SK-N-SH (cell line): ENCODE data around the gene SLC4A8. TPM values are rescaled to one million over a fixed set of nuclear protein-coding genes. Genes with fewer than 3 reads are reported as not detected.
"Not testable (repeated sequence)": the region's sequence is repeated elsewhere in the genome, so short reads cannot be mapped to it uniquely, and the experiment has no call there.

Experiments used
- CTCF ChIA-PET: fragments of 300-600, 350-600 bp; formaldehyde crosslinking; extraction: SDS; loops from one replicate; lab custom pipeline; 2021; lab: Yijun Ruan, JAX
- POLR2A ChIA-PET: fragments of 350-600 bp; sonication (Branson Sonifier 250); formaldehyde crosslinking; extraction: SDS; loops from one replicate; lab custom pipeline; 2020; ENCODE audit warnings: antibody characterized with exemption, inconsistent platforms; lab: Yijun Ruan, JAX
- DNase-seq: peaks from one replicate; pipeline ENCODE4 v3.0.0; 2012
- H2AFZ ChIP-seq: fragments of 200-600 bp; sonication (generic); 2 replicates; pipeline ENCODE4 v1.8.1; 2016; ENCODE audit warnings: antibody characterized with exemption, mild to moderate bottlenecking, low read depth
- H3F3A ChIP-seq: fragments of 200-600 bp; sonication (generic); replicated peaks from 2 replicates; pipeline ENCODE3; 2016; ENCODE audit warnings: antibody characterized with exemption, mild to moderate bottlenecking; ENCODE audit not compliant: insufficient read depth
- H3K27ac ChIP-seq, 2 experiments: fragments of 200-500 bp in 1 of 2; fragments of 200-600 bp in 1 of 2; sonication (Bioruptor generic) in 1 of 2; sonication (generic), shearing (Covaris generic) in 1 of 2; 2 replicates each; pipeline versions ENCODE4 v1.5.1 to v1.6.1; 2014 to 2016; ENCODE audit warnings: low read depth in 2 of 2, inconsistent platforms in 1 of 2, low read length in 1 of 2, mild to moderate bottlenecking in 1 of 2, mixed read lengths in 1 of 2
- H3K27me3 ChIP-seq: fragments of 200-600 bp; sonication (generic), shearing (Covaris generic); 2 replicates; pipeline ENCODE4 v1.6.1; 2016; ENCODE audit warnings: mixed run types; ENCODE audit not compliant: insufficient read depth
- H3K36me3 ChIP-seq, 2 experiments: fragments of 200-500 bp in 1 of 2; fragments of 200-600 bp in 1 of 2; sonication (Bioruptor generic) in 1 of 2; sonication (generic) in 1 of 2; replicated peaks in 1 of 2; 2 replicates each; pipeline versions ENCODE3 to v1.5.1; 2014 to 2016; ENCODE audit warnings: low read length in 1 of 2, mild to moderate bottlenecking in 1 of 2; ENCODE audit not compliant: insufficient read depth in 2 of 2, control insufficient read depth in 1 of 2
- H3K4me1 ChIP-seq, 2 experiments: fragments of 200-500 bp in 1 of 2; fragments of 200-600 bp in 1 of 2; sonication (Bioruptor generic) in 1 of 2; sonication (generic), shearing (Covaris generic) in 1 of 2; 2 replicates each; pipeline versions ENCODE4 v1.5.1 to v1.6.1; 2014 to 2016; ENCODE audit warnings: low read depth in 1 of 2, low read length in 1 of 2, mixed run types in 1 of 2; ENCODE audit not compliant: insufficient read depth in 2 of 2, control insufficient read depth in 1 of 2
- H3K4me2 ChIP-seq: fragments of 200-600 bp; sonication (generic), shearing (Covaris generic); 2 replicates; pipeline ENCODE4 v1.6.1; 2017; ENCODE audit warnings: mixed run types
- H3K4me3 ChIP-seq, 2 experiments: fragments of 200-500 bp in 1 of 2; fragments of 200-600 bp in 1 of 2; sonication (Bioruptor generic) in 1 of 2; sonication (generic), shearing (Covaris generic) in 1 of 2; 2 replicates each; pipeline versions ENCODE4 v1.5.1 to v1.8.1; 2014 to 2016; ENCODE audit warnings: low read depth in 2 of 2, inconsistent platforms in 1 of 2, low read length in 1 of 2, mild to moderate bottlenecking in 1 of 2, mixed read lengths in 1 of 2, moderate library complexity in 1 of 2
- H3K79me2 ChIP-seq: fragments of 200-600 bp; sonication (generic); 2 replicates; pipeline ENCODE4 v1.8.1; 2017; ENCODE audit warnings: mild to moderate bottlenecking; ENCODE audit not compliant: insufficient read depth
- H3K9ac ChIP-seq: fragments of 200-600 bp; sonication (generic); 2 replicates; pipeline ENCODE4 v1.6.1; 2017; ENCODE audit warnings: mixed run types
- H3K9me2 ChIP-seq: fragments of 200-600 bp; sonication (generic); 2 replicates; pipeline ENCODE4 v1.6.1; 2017; ENCODE audit warnings: mixed run types
- H3K9me3 ChIP-seq: fragments of 200-600 bp; sonication (generic); 2 replicates; pipeline ENCODE4 v1.6.1; 2017; ENCODE audit warnings: mixed run types, mild to moderate bottlenecking, moderate library complexity
- H4K20me1 ChIP-seq: fragments of 200-600 bp; sonication (generic); 2 replicates; pipeline ENCODE4 v1.6.1; 2017; ENCODE audit warnings: mild to moderate bottlenecking, mixed run types; ENCODE audit not compliant: insufficient read depth
- CHD2 ChIP-seq: fragments of 150-350 bp; IDR thresholded peaks from 2 replicates; pipeline ENCODE4 v1.6.1; 2018; ENCODE audit warnings: low read length; ENCODE audit not compliant: partially characterized antibody
- EP300 ChIP-seq, 2 experiments: IDR thresholded peaks; 2 replicates each; pipeline versions ENCODE4 v1.4.0 to v1.6.1; 2012; ENCODE audit warnings: borderline replicate concordance in 1 of 2, low read depth in 1 of 2, low read length in 1 of 2
- FOXM1 ChIP-seq: IDR thresholded peaks from 2 replicates; pipeline ENCODE4 v1.4.0; 2012; ENCODE audit warnings: low read depth, mild to moderate bottlenecking
- GATA2 ChIP-seq: sonication (generic); formaldehyde crosslinking; IDR thresholded peaks from 2 replicates; pipeline ENCODE4 v1.5.0; 2020; ENCODE audit warnings: mild to moderate bottlenecking, missing genetic modification reagents
- JUND ChIP-seq: IDR thresholded peaks from 2 replicates; pipeline ENCODE4 v1.4.0; 2012
- MAX ChIP-seq: IDR thresholded peaks from 2 replicates; pipeline ENCODE4 v1.4.0; 2012; ENCODE audit warnings: low read depth
- MXI1 ChIP-seq: IDR thresholded peaks from 2 replicates; pipeline ENCODE4 v1.6.1; 2012; ENCODE audit warnings: mild to moderate bottlenecking, low read depth, low read length, improper control_type of control experiment
- NRF1 ChIP-seq: IDR thresholded peaks from 2 replicates; pipeline ENCODE4 v1.6.1; 2012; ENCODE audit warnings: low read depth, mild to moderate bottlenecking, low read length
- RAD21 ChIP-seq: IDR thresholded peaks from 2 replicates; pipeline ENCODE4 v1.6.1; 2012; ENCODE audit warnings: mild to moderate bottlenecking, low read length
- RCOR1 ChIP-seq: fragments of 150-350 bp; IDR thresholded peaks from 2 replicates; pipeline ENCODE4 v1.6.1; 2017; ENCODE audit warnings: antibody characterized with exemption, low read length
- REST ChIP-seq: IDR thresholded peaks from 2 replicates; pipeline ENCODE4 v1.6.1; 2012; ENCODE audit warnings: mild to moderate bottlenecking, low read depth, low read length, moderate library complexity
- RFX5 ChIP-seq: IDR thresholded peaks from 2 replicates; pipeline ENCODE4 v1.6.1; 2012; ENCODE audit warnings: mild to moderate bottlenecking, improper control_type of control experiment, low read length
- RXRA ChIP-seq: IDR thresholded peaks from 2 replicates; pipeline ENCODE4 v1.4.0; 2012; ENCODE audit warnings: low read depth, mild to moderate bottlenecking, borderline replicate concordance
- TCF12 ChIP-seq: IDR thresholded peaks from 2 replicates; pipeline ENCODE4 v1.4.0; 2012
- YY1 ChIP-seq: IDR thresholded peaks from 2 replicates; pipeline ENCODE4 v1.4.0; 2012; ENCODE audit warnings: low read depth, mild to moderate bottlenecking
- WGBS: methylation state at CpG from one replicate; pipeline ENCODE4 v1.1.6; 2017; ENCODE audit warnings: low lambda C conversion rate; 5-methylcytosine and 5-hydroxymethylcytosine counted together
- polyA plus RNA-seq, 3 experiments: library from polyadenylated mRNA; depleted of rRNA; stranded (reverse); fragments of >200 nt; gene quantifications; 2 replicates each; pipeline ENCODE4 v1.2.3, GENCODE V29; 2012

The SLC4A8 gene
- polyA plus RNA-seq, 1 of the 3 experiments (the other 2 are of a cell fraction) = 5.2 TPM

GRCh38 chr12:51512438-51512837, 87.8 kb downstream of the SLC4A8 start:
- TF ChIP-seq RCOR1 = no peak
- TF ChIP-seq RXRA = no peak
- no peak for TF ChIP-seq RAD21
- no peak for TF ChIP-seq JUND
- no peak for TF ChIP-seq TCF12
- TF ChIP-seq EP300 (IDR thresholded peaks at IDR 0.05; ENCODE audit: borderline replicate concordance in 1 of 2, low read depth in 1 of 2, low read length in 1 of 2) = no peak
- no peak for TF ChIP-seq RFX5
- TF ChIP-seq CHD2 = no peak
- no peak for TF ChIP-seq GATA2
- no peak for TF ChIP-seq YY1
- no peak for TF ChIP-seq FOXM1
- TF ChIP-seq REST = no peak
- no peak for TF ChIP-seq MAX
- no peak for TF ChIP-seq NRF1
- no peak for TF ChIP-seq MXI1
- TF ChIP-seq, all 33 proteins: peak for 0
- WGBS = 76% methylated on average over 2 of the region's 2 CpGs
- H4K20me1 ChIP-seq = no peaks in the 10 kb centered on the region

GRCh38 chr12:51515037-51515436, 90.4 kb downstream of the SLC4A8 start:
- DNase-seq, H3K36me3 ChIP-seq, H3K4me3 ChIP-seq, H3K4me1 ChIP-seq, H4K20me1 ChIP-seq, H3K27me3 ChIP-seq, H3K27ac ChIP-seq, H3K9ac ChIP-seq, H3F3A ChIP-seq, H3K79me2 ChIP-seq, H2AFZ ChIP-seq, H3K9me3 ChIP-seq, H3K9me2 ChIP-seq, H3K4me2 ChIP-seq, POLR2A ChIA-PET: not testable (repeated sequence)
- WGBS = 75% methylated on average over 4 of the region's 4 CpGs
- CTCF ChIA-PET = interaction anchor here (0.6 kb wide), 1 partner anchor 42 kb away, joined by 3 read pairs; no protein-coding TSS in a partner anchor

More at GRCh38 chr12:51512438-51512837, 87.8 kb downstream of the SLC4A8 start:
- DNase-seq = no peak
- no peak overlapping the region for H3K9ac ChIP-seq
- no peak overlapping the region for H3K27ac ChIP-seq
- no peaks in the 10 kb centered on the region for H3F3A ChIP-seq
- H3K4me3 ChIP-seq = no peak overlapping the region
- no peaks in the 10 kb centered on the region for H3K9me3 ChIP-seq
- H2AFZ ChIP-seq = no peak overlapping the region
- no peaks in the 10 kb centered on the region for H3K27me3 ChIP-seq
- CTCF ChIA-PET = interaction anchor here (0.7 kb wide), 1 partner anchor 20 kb away, joined by 3 read pairs; no protein-coding TSS in a partner anchor
- H3K4me1 ChIP-seq = peaks cover 0 to 3% of the 10 kb centered on the region in 2 experiments; a peak in 1 of 4 replicates
- no peaks in the 10 kb centered on the region for H3K79me2 ChIP-seq
- no peak overlapping the region for H3K4me2 ChIP-seq
- no peaks in the 10 kb centered on the region for H3K9me2 ChIP-seq
- POLR2A ChIA-PET = no interaction called here
- no peaks in the 10 kb centered on the region for H3K36me3 ChIP-seq
